ENCODE measurements around the gene SVOP.
"Not testable (repeated sequence)": the region's sequence is repeated elsewhere in the genome, so short reads cannot be mapped to it uniquely, and the experiment has no call there.

Gene SVOP

GRCh38 chr12:108875682-108876361 is 145.0 kb downstream of the SVOP start:
- TF ChIP-seq CTCF (IDR thresholded peaks at IDR 0.05; ENCODE audit: low read length, missing control alignments) = no peak
- H3K4me3 ChIP-seq (replicated peaks; ENCODE audit: low read depth, low read length) = no peak overlapping the region
- no peak for DNase-seq (ENCODE audit: low read depth)

- no peak for TF ChIP-seq CTCF (IDR thresholded peaks at IDR 0.05; ENCODE audit: low read length, missing control alignments)
- no peak for DNase-seq (ENCODE audit: low read depth)
- no peak overlapping the region for H3K4me3 ChIP-seq (replicated peaks; ENCODE audit: low read depth, low read length)
Measured at GRCh38 chr12:108875280-108875679, 145.6 kb downstream of the SVOP start.

GRCh38 chr12:108868781-108869180 is 152.1 kb downstream of the SVOP start:
- H3K4me3 ChIP-seq (replicated peaks; ENCODE audit: low read depth, low read length) = no peak overlapping the region
- TF ChIP-seq CTCF (IDR thresholded peaks at IDR 0.05; ENCODE audit: low read length, missing control alignments) = no peak

GRCh38 chr12:108866083-108866482 is 154.8 kb downstream of the SVOP start:
- not testable (repeated sequence) for H3K4me3 ChIP-seq (replicated peaks; ENCODE audit: low read depth, low read length); DNase-seq (ENCODE audit: low read depth)

More at GRCh38 chr12:108868781-108869180, 152.1 kb downstream of the SVOP start:
- no peak for DNase-seq (ENCODE audit: low read depth)

- no peak overlapping the region for H3K4me3 ChIP-seq (replicated peaks; ENCODE audit: low read depth, low read length)
- TF ChIP-seq CTCF (IDR thresholded peaks at IDR 0.05; ENCODE audit: low read length, missing control alignments) = no peak
- no peak for DNase-seq (ENCODE audit: low read depth)
Measured at GRCh38 chr12:108865169-108865568, 155.7 kb downstream of the SVOP start.

- H3K4me3 ChIP-seq (replicated peaks; ENCODE audit: low read depth, low read length) = no peak overlapping the region
- DNase-seq (ENCODE audit: low read depth) = no peak
- no peak for TF ChIP-seq CTCF (IDR thresholded peaks at IDR 0.05; ENCODE audit: low read length, missing control alignments)
Measured at GRCh38 chr12:108862588-108862959, 158.3 kb downstream of the SVOP start.

- TF ChIP-seq CTCF (IDR thresholded peaks at IDR 0.05; ENCODE audit: low read length, missing control alignments) = no peak
- no peak overlapping the region for H3K4me3 ChIP-seq (replicated peaks; ENCODE audit: low read depth, low read length)
- DNase-seq (ENCODE audit: low read depth) = no peak
Measured at GRCh38 chr12:108861878-108862587, 158.8 kb downstream of the SVOP start.
